HG03575 (cell line): Measurements from ENCODE around the gene REST.

Source experiments
- ATAC-seq: cut with Tn5 transposase; IDR thresholded peaks from one replicate; pipeline ENCODE4 v1.9.1; 2021; ENCODE audit not compliant: unreplicated experiment, insufficient number of reproducible peaks, low FRiP score; ENCODE audit errors: extremely low read depth

The REST gene

GRCh38 chr4:56972809-56973208 lies 65.1 kb downstream of the REST start:
- ATAC-seq: no peak

GRCh38 chr4:56973336-56973735 lies 65.6 kb downstream of the REST start:
- no peak for ATAC-seq

- ATAC-seq: no peak
These were observed 68.7 kb downstream of the REST start for GRCh38 chr4:56976283-56976836.

GRCh38 chr4:56976837-56977320 lies 69.2 kb downstream of the REST start:
- ATAC-seq: no peak

GRCh38 chr4:56977321-56978012 lies 69.8 kb downstream of the REST start, which contains the start of gene NOA1:
Gene NOA1 (minus strand): TSS chr4:56977606. CDS start chr4:56977585, 21 bp downstream.
- peak; percentile 82 for ATAC-seq

GRCh38 chr4:56978750-56979303 lies 71.1 kb downstream of the REST start, which contains the start of gene POLR2B:
Gene POLR2B (plus strand): TSS chr4:56978896. CDS start chr4:56978986, 90 bp downstream.
- ATAC-seq: peak; percentile 28

GRCh38 chr4:56979421-56980072 lies 71.8 kb downstream of the REST start:
- no peak for ATAC-seq

GRCh38 chr4:56981795-56982201 lies 74.1 kb downstream of the REST start:
- ATAC-seq: no peak

- ATAC-seq: no peak
These were observed 78.5 kb downstream of the REST start for GRCh38 chr4:56986192-56986591.

- no peak for ATAC-seq
These were observed 79.3 kb downstream of the REST start for GRCh38 chr4:56986952-56987351.

- ATAC-seq: no peak
These were observed 82.6 kb downstream of the REST start for GRCh38 chr4:56990109-56990905.

GRCh38 chr4:56995525-56995924 lies 87.8 kb downstream of the REST start:
- ATAC-seq: no peak

GRCh38 chr4:56999751-57000150 lies 92.1 kb downstream of the REST start:
- no peak for ATAC-seq

- no peak for ATAC-seq
These were observed 105.9 kb downstream of the REST start for GRCh38 chr4:57013543-57014120.
